ENCODE results near the gene KDM8.

The KDM8 gene

GRCh38 chr16:27177031-27177774, 26.1 kb upstream of the KDM8 start:
- in situ Hi-C loops (cut with HindIII; ENCODE audit: low pct_unique_long_range_greater_than_20kb, low sequenced_read_pairs) = no loop called here
- TF ChIP-seq JUND (IDR thresholded peaks at IDR 0.05; ENCODE audit: low read depth) = no peak

DNA sequence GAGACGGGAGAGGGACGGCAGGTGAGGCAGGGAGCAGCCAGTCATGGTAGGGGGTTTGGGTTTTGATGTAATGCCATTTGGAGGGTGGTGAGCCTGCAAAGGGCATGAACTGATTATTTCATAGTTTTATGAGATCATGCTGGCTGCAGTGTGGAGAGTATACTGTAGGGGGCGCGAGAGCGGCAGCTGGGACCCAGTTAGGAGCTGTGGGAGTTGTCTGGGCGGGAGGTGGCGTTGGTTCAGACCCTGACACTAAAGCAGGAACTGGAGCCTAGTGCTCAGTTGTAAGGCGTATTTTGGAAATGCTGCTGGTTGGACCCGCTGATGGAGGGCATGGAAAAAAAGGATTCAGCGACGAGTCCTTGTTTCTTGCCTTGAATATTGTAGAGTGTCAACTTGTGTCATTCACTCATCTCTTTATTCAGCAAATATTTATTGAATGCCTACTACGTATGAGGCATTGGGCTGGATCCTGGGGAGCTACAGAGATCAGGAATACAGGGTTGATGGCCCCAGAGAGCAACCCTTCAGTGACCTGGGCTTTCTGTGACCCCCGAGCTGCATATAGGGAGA, 23.7 kb upstream of the KDM8 start:
- in situ Hi-C loops (cut with HindIII; ENCODE audit: low pct_unique_long_range_greater_than_20kb, low sequenced_read_pairs) = no loop called here

More at GRCh38 chr16:27177031-27177774, 26.1 kb upstream of the KDM8 start:
- no peak for DNase-seq (ENCODE audit: low read depth in 1 of 2, low spot score in 1 of 2)

DNA sequence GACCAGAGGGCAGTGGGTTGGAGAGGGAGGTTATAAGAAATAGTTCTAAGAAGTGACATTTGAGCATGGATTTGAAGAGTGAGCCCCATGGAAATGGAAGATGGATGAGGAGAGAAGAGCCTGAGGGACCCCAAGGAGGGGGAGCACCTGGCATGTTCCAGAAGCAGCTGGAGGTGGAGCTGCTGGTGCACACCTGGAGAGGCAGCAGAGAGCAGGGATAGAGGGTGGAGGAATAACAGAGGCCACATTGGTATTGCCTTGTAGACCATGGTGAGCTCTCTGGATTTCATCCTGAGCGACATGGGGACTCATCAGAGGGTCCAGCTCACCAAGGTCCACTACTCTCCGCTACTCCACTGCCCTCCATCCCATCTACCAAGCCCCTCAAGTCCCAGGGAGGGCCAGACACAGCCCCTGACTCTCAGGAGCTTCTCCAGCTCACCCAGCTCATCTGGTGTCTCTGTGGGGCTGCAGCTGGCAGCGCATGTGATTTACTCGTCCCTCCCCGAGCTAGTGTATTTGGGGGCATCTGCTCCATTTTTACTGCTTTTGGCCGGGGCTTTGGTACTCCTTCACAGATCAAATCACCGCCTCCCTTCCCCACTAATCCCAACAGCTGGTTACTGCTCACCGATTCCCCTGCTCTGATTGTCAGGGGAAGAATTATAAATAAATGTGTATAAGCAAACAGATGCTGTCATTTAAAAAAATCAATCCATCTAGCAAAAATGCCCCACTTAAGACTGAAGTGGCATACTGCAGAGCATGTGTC, 22.1 kb upstream of the KDM8 start:
- TF ChIP-seq JUND (IDR thresholded peaks at IDR 0.05; ENCODE audit: low read depth) = no peak
- in situ Hi-C loops (cut with HindIII; ENCODE audit: low pct_unique_long_range_greater_than_20kb, low sequenced_read_pairs) = no loop called here
- DNase-seq (ENCODE audit: low read depth in 1 of 2, low spot score in 1 of 2) = peak in 1 of 2 experiments; percentile 38

More for the DNA sequence above, 23.7 kb upstream of the KDM8 start:
- peak; percentile 60 to 76 for DNase-seq (ENCODE audit: low read depth in 1 of 2, low spot score in 1 of 2)
- no peak for TF ChIP-seq JUND (IDR thresholded peaks at IDR 0.05; ENCODE audit: low read depth)

- no peak for TF ChIP-seq JUND (IDR thresholded peaks at IDR 0.05; ENCODE audit: low read depth)
- in situ Hi-C loops (cut with HindIII; ENCODE audit: low pct_unique_long_range_greater_than_20kb, low sequenced_read_pairs) = no loop called here
- no peak for DNase-seq (ENCODE audit: low read depth in 1 of 2, low spot score in 1 of 2)
Observed at GRCh38 chr16:27182906-27183405, 20.4 kb upstream of the KDM8 start.

DNA sequence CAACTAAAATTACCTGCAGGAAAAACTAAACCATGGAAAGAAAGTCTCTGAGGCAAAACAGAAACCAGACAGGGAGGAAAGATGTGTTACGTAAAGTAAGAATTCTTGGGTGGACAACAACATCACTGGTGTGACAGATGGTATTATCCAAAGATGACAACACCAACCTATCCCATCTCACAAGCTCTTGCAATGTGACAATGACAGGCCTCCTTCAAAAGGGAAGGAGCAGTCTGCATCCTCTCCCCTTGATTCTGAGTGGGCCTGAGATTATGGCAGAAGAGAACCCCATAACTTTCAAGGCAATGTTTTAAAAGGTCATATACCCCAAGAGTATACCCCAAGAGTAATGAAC, 17.6 kb upstream of the KDM8 start:
- in situ Hi-C loops (cut with HindIII; ENCODE audit: low pct_unique_long_range_greater_than_20kb, low sequenced_read_pairs) = no loop called here
- TF ChIP-seq JUND (IDR thresholded peaks at IDR 0.05; ENCODE audit: low read depth) = no peak
- no peak for DNase-seq (ENCODE audit: low read depth in 1 of 2, low spot score in 1 of 2)

DNA sequence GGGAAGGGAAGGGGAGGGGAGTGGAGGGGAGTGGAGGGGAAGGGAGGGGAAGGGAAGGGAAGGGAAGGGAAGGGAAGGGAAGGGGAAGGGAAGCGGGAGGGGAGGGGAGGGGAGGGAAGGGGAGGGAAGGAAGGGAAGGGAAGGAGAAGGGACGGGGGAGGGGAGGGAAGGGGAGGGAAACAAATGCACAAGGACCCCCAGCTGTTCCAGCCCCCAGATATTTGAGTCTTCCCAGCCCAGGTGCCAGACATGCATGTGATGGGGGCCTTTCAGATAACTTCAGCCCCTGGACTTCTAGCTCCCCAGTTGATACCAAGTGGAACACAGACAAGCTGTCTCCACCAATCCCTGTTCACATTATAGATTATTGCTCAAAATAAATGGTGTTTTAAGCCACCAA, 14.7 kb upstream of the KDM8 start:
- in situ Hi-C loops (cut with HindIII; ENCODE audit: low pct_unique_long_range_greater_than_20kb, low sequenced_read_pairs) = no loop called here
- no peak for TF ChIP-seq JUND (IDR thresholded peaks at IDR 0.05; ENCODE audit: low read depth)
- DNase-seq (ENCODE audit: low read depth in 1 of 2, low spot score in 1 of 2) = no peak

- TF ChIP-seq JUND (IDR thresholded peaks at IDR 0.05; ENCODE audit: low read depth) = no peak
- in situ Hi-C loops (cut with HindIII; ENCODE audit: low pct_unique_long_range_greater_than_20kb, low sequenced_read_pairs) = no loop called here
- DNase-seq (ENCODE audit: low read depth in 1 of 2, low spot score in 1 of 2) = no peak
Observed at GRCh38 chr16:27189335-27189972, 13.9 kb upstream of the KDM8 start.

DNA sequence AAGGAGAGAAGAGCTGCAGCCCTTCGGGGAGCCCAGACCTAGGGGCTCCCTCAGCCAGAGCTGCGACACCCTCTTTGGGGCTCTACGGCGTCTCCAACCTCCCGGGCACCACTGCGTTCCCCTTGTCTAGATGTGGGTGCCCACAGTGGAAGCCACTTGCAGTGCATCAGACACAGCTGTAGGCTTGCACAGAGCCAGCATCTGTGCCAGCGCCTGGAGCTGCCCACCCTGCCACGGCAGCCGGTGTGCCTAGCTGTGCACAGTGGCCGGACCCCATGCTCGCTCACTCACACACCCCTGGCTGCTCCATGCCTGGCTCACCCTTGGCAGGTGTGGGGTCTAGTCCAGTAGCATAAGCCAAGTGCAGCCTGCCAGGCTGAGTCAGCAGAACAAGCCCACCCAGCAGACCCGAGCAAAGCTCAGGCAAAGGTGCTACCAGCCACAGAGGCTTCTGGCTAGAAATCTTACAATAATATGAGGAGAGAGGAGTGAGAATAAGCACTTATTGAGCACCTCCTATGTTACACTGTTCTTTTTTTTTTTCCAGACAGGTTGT, 12.9 kb upstream of the KDM8 start:
- no peak for DNase-seq (ENCODE audit: low read depth in 1 of 2, low spot score in 1 of 2)
- no peak for TF ChIP-seq JUND (IDR thresholded peaks at IDR 0.05; ENCODE audit: low read depth)
- in situ Hi-C loops (cut with HindIII; ENCODE audit: low pct_unique_long_range_greater_than_20kb, low sequenced_read_pairs) = no loop called here

- DNase-seq (ENCODE audit: low read depth in 1 of 2, low spot score in 1 of 2) = no peak
- TF ChIP-seq JUND (IDR thresholded peaks at IDR 0.05; ENCODE audit: low read depth) = no peak
- in situ Hi-C loops (cut with HindIII; ENCODE audit: low pct_unique_long_range_greater_than_20kb, low sequenced_read_pairs) = no loop called here
Observed at GRCh38 chr16:27191352-27191924, 11.9 kb upstream of the KDM8 start.

- in situ Hi-C loops (cut with HindIII; ENCODE audit: low pct_unique_long_range_greater_than_20kb, low sequenced_read_pairs) = no loop called here
- TF ChIP-seq JUND (IDR thresholded peaks at IDR 0.05; ENCODE audit: low read depth) = no peak
- DNase-seq (ENCODE audit: low read depth in 1 of 2, low spot score in 1 of 2) = peak in 1 of 2 experiments; percentile 45
Observed at GRCh38 chr16:27193300-27193990, 9.9 kb upstream of the KDM8 start.

DNA sequence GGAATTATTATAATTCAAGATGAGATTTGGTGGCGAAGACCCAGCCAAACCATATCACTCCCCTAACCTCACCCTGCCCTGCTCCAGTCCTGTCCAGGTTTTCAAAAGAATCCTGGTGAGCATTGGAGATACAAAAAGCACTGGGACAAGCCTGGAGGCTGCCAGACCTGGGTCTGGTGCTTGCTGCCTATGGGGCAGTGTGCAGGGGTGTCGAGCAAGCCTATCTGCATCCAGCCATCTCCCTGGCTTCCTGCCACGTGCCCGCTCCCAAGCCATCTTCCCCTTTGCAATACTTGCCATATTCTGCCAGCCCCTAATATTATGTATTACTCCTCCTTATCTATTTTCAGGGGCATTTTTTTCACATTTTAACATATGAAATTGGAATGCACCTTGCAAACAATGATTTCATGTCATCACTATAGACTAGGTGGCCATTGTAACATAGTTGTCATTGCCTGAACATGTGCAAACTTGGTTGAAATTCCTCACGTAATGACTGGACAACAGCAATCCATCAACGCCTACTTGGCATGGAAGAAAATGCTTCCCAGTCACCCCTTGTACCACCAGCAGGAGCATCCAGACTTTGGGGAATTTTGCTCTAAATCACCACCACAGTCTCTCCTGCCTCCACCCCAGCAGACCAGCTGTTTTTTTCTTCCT, 8.1 kb upstream of the KDM8 start:
- no peak for DNase-seq (ENCODE audit: low read depth in 1 of 2, low spot score in 1 of 2)
- TF ChIP-seq JUND (IDR thresholded peaks at IDR 0.05; ENCODE audit: low read depth) = no peak
- in situ Hi-C loops (cut with HindIII; ENCODE audit: low pct_unique_long_range_greater_than_20kb, low sequenced_read_pairs) = no loop called here
